Activated B cell treated with CpG ODN at 0.5 μM for 24 hours (primary cell): ENCODE measurements around the gene H2BK1. TPM values are rescaled to one million over a fixed set of nuclear protein-coding genes. Genes with fewer than 3 reads are reported as not detected.

ENCODE experiments used
- ATAC-seq: fragments of 200-7000 bp; cut with Tn5 transposase; one replicate; pipeline ENCODE4 v1.10.0; 2021; ENCODE audit warnings: low read depth, mild to moderate bottlenecking, moderate library complexity
- CTCF ChIA-PET: fragments of 350-600 bp; sonication (Branson Sonifier 250); formaldehyde crosslinking; loops from one replicate; lab custom pipeline; 2021; ENCODE audit warnings: antibody characterized with exemption; lab: Charles Lee
- POLR2A ChIA-PET: fragments of 350-600 bp; sonication (Branson Sonifier 250); formaldehyde crosslinking; loops from one replicate; lab custom pipeline; 2021; ENCODE audit warnings: antibody characterized with exemption; lab: Charles Lee
- DNase-seq: peaks from one replicate; pipeline ENCODE4 v3.0.0; 2022
- H3K27ac Mint-ChIP-seq: one replicate; pipeline ENCODE4 v1.8.0; 2020; ENCODE audit warnings: mixed read lengths
- H3K27me3 Mint-ChIP-seq: one replicate; pipeline ENCODE4 v1.8.0; 2021; ENCODE audit warnings: mixed read lengths
- H3K36me3 Mint-ChIP-seq: one replicate; pipeline ENCODE4 v1.8.0; 2021; ENCODE audit warnings: low read depth, mixed read lengths
- H3K4me1 Mint-ChIP-seq: one replicate; pipeline ENCODE4 v1.8.0; 2021; ENCODE audit warnings: mixed read lengths
- H3K4me3 Mint-ChIP-seq: one replicate; pipeline ENCODE4 v1.8.0; 2020; ENCODE audit warnings: mild to moderate bottlenecking, mixed read lengths
- H3K9me3 Mint-ChIP-seq: one replicate; pipeline ENCODE4 v1.8.0; 2020; ENCODE audit warnings: mixed read lengths
- intact Hi-C: fragments of 100-400 bp; cut with micrococcal nuclease; formaldehyde crosslinking; loops from one replicate; pipeline ENCODE4 v1.15.1; 2024
- total RNA-seq: library from RNA; stranded (reverse); gene quantifications from 2 replicates; pipeline ENCODE4 v1.2.3, GENCODE V29; 2022
- TF ChIP-seq, protein P1 (sequence below): fragments of 200-600 bp; IDR thresholded peaks from one replicate; pipeline ENCODE4 v1.8.0; 2022; ENCODE audit warnings: antibody characterized with exemption, mild to moderate bottlenecking

The H2BK1 gene
- total RNA-seq, 1 donor from 2014 or later = 1.8 TPM

DNA sequence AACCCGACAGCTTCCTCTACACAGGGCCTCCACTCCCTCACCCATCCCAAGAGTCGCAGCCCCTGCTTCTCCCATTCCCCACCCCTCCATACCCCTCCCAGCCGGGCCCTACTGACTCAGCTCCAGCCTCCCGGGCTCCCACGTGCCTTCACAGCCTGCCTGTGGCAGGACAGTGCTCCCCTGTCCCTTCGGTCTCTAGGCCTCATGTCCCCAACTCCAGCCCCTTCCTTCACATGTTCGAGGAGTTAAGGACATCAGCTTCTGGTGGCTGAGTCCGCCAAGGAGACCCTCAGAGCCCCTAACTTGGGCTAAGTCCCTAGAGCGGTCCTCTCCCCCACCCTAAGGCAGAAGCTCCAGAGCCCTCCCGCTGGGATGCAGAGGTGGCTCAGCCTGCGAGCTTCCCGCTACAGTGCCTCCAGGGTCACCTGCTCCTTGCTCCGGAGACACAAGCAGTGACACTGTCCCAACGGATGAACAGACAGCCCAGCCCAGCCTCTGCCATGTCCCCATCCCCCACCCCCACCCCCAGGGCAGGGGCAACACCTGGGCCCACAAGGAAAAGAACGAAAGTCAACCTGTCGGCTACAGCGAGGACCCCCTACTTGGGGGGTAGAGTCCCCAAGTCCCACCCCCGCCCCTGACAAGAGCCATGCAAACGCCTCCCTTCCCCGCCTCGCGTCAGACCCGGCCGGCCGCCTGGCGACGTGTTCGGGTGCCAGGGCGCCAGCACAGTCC, 37.5 kb upstream of the H2BK1 start:
- Mint-ChIP-seq H3K36me3 (no peaks in the 10 kb centered on the region), H3K27ac (no peak overlapping the region), H3K9me3 (no peaks in the 10 kb centered on the region), H3K27me3 (peaks cover 41% of the 10 kb centered on the region), H3K4me1 (peaks cover 68% of the 10 kb centered on the region), H3K4me3 (peak overlapping the region; percentile 68)
- intact Hi-C loops = no loop called here
- TF ChIP-seq, protein P1, sequence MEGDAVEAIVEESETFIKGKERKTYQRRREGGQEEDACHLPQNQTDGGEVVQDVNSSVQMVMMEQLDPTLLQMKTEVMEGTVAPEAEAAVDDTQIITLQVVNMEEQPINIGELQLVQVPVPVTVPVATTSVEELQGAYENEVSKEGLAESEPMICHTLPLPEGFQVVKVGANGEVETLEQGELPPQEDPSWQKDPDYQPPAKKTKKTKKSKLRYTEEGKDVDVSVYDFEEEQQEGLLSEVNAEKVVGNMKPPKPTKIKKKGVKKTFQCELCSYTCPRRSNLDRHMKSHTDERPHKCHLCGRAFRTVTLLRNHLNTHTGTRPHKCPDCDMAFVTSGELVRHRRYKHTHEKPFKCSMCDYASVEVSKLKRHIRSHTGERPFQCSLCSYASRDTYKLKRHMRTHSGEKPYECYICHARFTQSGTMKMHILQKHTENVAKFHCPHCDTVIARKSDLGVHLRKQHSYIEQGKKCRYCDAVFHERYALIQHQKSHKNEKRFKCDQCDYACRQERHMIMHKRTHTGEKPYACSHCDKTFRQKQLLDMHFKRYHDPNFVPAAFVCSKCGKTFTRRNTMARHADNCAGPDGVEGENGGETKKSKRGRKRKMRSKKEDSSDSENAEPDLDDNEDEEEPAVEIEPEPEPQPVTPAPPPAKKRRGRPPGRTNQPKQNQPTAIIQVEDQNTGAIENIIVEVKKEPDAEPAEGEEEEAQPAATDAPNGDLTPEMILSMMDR = no peak
- ChIA-PET CTCF (no interaction called here), POLR2A (interaction anchor here (0.5 to 1.3 kb wide), 3 partner anchors 15 to 37 kb away, joined by 3 to 12 read pairs (median 4); partner anchors contain the start of genes ABCF2 and CHPF2)
- no peak for DNase-seq
- no peak for ATAC-seq

GRCh38 chr7:151246851-151247580, 36.7 kb upstream of the H2BK1 start:
- peaks cover 65% of the 10 kb centered on the region for H3K4me1 Mint-ChIP-seq
- peaks cover 37% of the 10 kb centered on the region for H3K27me3 Mint-ChIP-seq
- no peaks in the 10 kb centered on the region for H3K9me3 Mint-ChIP-seq
- no peak for ATAC-seq
- TF ChIP-seq, protein P1 = no peak
- DNase-seq = no peak
- ChIA-PET POLR2A (interaction anchor here (0.5 to 1.3 kb wide), 2 partner anchors 20 to 38 kb away, joined by 4 to 12 read pairs; partner anchors contain the start of gene ABCF2), CTCF (interaction anchor here (1.6 kb wide), 1 partner anchor 12 kb away, joined by 4 read pairs; no protein-coding TSS in a partner anchor)
- H3K27ac Mint-ChIP-seq = no peak overlapping the region
- no peaks in the 10 kb centered on the region for H3K36me3 Mint-ChIP-seq
- intact Hi-C loops = no loop called here
- H3K4me3 Mint-ChIP-seq = peak overlapping the region; percentile 68

GRCh38 chr7:151246102-151246850, 36.0 kb upstream of the H2BK1 start:
- H3K4me3 Mint-ChIP-seq = peak overlapping the region; percentile 36
- no peak overlapping the region for H3K27ac Mint-ChIP-seq
- CTCF ChIA-PET = interaction anchor here (0.9 to 1.6 kb wide), 4 partner anchors 12 to 122 kb away, joined by 3 to 4 read pairs (median 4); partner anchors contain the start of gene CHPF2
- POLR2A ChIA-PET = no interaction called here
- H3K36me3 Mint-ChIP-seq = no peaks in the 10 kb centered on the region
- no peaks in the 10 kb centered on the region for H3K9me3 Mint-ChIP-seq
- H3K27me3 Mint-ChIP-seq = peaks cover 36% of the 10 kb centered on the region
- peaks cover 64% of the 10 kb centered on the region for H3K4me1 Mint-ChIP-seq
- ATAC-seq (no peak), DNase-seq (no peak)
- intact Hi-C loops = no loop called here
- TF ChIP-seq, protein P1 = no peak

GRCh38 chr7:151245360-151246101, 35.2 kb upstream of the H2BK1 start:
- ATAC-seq = peak; percentile 71
- peaks cover 57% of the 10 kb centered on the region for H3K4me1 Mint-ChIP-seq
- no peak overlapping the region for H3K27ac Mint-ChIP-seq
- no peaks in the 10 kb centered on the region for H3K9me3 Mint-ChIP-seq
- ChIA-PET POLR2A (interaction anchor here (1.3 kb wide), 1 partner anchor 18 kb away, joined by 3 read pairs; the partner anchor contains the start of gene ABCF2), CTCF (interaction anchor here (0.9 to 1.6 kb wide), 4 partner anchors 11 to 122 kb away, joined by 3 to 4 read pairs (median 4); partner anchors contain the start of gene CHPF2)
- intact Hi-C loops = loop anchor here (1.0 to 2.0 kb wide), 6 partner anchors 13 to 121 kb away; partner anchors contain the start of genes ABCF2 and CHPF2
- peaks cover 29% of the 10 kb centered on the region for H3K27me3 Mint-ChIP-seq
- H3K4me3 Mint-ChIP-seq = peak overlapping the region; percentile 65
- DNase-seq = peak; percentile 74
- H3K36me3 Mint-ChIP-seq = no peaks in the 10 kb centered on the region
- TF ChIP-seq, protein P1 = no peak
